ENCODE data around the gene OSBP2.
A peak's percentile ranks its signal among the peaks of the same experiment; 100 is the strongest.

Gene OSBP2

DNA sequence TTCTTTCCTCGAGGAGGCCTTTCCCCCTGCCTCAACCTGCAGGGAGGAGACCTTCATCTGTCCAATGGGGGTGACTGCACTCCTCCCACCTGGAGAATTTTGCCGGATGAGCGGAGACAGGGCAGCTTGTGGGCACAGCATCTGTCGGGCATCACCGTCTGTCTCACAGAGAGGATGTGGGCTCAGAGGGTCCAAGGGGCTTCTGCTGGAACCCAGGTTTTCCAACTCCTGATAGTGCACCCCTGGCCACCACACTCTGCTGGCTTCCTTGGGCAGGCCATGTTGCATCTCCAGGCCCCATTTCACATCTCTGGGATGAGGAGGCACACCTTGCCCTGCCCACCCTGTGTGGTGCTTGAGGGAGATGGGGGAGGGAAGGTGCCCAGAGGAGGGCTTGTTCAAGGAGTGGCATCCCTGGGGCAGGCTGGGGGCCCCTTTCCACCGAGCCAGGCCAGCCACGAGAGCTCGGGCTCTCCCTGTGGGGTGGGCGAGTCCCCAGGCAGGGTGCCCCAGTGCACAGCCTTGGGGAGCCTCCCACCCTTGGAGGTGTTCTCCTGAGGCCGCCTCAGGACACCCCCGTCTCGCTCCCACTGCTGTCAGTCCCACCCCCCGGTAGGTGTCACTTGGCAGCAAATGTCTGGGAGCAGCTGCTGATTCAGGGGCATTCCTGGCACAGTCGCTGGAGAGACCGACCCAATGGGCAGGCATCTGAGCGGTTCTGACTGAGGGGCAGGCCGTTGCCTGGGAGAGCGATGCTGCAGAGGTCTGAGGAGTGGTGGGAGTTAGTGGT, 189.7 kb downstream of the OSBP2 start:
- no peak for FAIRE-seq

DNA sequence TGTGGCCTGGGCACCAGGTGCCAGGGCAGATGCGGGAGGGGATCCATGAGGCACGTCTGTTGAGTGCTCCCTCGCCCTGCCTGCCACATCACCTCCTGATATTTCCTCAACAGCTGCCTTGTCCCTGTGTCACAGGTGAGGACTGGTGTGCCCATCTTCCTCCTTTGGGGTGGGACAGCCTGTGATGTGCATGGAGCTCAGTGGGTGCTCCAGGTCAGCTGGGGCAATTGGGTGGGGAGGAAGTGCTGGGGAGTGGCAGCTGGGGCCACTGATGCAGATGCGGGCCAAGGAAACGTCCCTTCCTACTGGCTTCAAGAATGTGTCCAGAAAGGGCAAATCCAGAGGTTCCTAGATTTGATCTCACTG, 190.3 kb downstream of the OSBP2 start:
- no peak for FAIRE-seq

DNA sequence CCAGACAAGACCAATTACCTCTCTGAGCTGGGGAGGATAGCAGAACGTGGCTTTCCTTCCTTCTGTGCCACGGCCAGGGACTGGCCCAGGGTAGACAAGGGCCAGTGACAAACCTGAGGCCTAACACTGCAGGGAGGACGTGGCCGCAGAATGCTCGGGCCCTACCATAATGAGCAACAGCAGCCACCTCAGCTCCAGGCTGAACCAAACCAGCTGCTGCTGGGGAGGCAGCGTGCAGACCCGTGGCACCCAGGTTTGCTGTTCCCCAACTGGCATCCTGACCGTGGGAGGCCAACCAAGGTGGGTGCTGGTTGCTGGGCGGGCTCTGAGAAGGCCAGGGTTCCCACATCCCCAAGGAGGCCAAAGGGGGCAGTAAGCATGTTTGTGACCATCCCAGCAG, 190.9 kb downstream of the OSBP2 start:
- FAIRE-seq, result no peak

DNA sequence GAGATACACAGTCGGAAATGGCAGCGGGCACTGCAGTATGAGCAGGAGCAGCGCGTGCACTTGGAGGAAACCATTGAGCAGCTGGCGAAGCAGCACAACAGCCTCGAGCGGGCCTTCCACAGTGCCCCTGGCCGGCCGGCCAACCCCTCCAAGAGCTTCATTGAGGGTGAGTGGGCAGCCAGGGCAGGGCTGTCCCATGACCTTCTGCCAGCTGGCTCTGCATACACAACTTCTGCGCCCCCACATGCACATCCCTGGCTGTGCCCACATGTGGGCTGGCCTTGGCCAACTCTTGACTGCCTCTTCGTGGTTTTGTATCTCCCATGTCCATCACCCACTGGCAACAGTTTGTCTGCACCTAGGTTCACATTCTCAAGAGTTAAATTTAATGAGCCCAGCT, 192.8 kb downstream of the OSBP2 start:
- FAIRE-seq, result no peak

DNA sequence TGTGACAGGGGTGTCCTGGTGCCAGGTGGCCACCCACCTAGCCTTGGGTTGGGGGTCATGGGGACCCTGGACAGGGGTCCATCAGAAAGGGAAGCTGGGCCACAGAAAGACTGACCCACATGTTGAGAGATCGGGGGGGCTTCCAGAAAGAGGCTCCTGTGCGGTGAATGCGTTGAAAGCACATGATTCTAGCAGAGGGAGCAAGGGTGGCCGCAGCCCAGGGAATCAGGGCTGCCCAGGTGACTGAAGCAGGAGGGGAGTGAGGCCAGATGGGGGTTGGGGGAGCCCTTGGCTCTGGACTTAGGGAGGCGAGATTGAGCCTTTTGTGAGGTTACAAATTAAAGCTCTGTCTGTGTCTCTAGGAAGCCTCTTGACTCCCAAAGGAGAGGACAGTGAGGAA, 193.2 kb downstream of the OSBP2 start:
- FAIRE-seq, result no peak

DNA sequence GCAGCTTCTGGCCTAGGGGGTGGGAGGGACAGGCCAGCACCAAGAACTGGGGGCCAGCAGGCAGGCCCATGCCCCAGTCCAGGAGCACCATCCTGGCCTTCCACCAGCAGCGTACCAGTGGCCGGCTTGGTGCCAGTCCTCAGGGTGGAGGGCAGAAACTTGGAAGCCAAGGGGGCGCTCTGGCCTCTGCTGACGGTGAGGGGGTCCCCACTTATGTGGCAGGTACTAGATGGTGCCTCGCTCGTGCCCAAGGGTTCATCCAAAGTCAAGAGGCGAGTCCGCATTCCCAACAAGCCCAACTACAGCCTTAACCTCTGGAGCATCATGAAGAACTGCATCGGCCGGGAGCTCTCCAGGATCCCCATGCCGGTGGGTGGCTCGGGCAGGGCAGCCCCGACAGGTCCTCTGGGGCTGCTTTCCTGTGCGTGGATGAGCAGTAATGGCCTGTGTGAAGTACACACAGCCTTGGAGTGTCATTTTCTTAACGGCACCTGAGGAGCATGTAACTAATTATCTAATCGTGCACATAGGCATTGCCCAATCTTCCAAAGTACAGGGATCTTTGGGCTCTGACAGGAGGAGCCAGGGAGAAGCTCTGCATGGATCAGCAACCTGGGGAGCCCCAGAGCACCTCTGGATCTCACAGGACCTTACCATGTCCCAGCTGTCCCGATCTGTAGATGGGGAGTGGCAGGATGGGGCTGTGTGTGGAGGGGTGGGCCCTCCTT, 194.8 kb downstream of the OSBP2 start:
- no peak for FAIRE-seq

DNA sequence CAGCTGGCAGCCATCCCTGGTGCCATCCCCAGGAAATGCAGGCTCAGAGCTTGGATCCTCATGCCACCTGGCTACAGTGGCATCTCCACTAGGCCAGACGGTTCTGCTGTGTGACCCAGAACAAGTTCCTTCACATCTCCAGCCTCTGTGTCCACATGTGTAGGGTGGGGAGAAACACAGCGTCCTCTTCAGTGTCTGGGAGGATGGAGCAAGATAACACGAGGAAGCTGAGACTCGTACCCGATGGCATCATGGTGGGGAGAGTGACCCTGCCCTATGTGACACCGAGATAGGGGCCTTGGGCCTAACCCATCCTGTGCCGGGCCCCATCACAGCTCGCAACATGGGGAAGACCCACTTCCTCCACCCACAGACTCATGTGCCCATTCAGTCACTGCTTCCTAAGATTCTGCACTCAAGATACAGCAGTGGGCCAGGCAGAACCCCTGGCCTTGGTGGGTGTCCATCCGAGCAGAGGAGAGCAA, 195.4 kb downstream of the OSBP2 start:
- FAIRE-seq, result no peak

DNA sequence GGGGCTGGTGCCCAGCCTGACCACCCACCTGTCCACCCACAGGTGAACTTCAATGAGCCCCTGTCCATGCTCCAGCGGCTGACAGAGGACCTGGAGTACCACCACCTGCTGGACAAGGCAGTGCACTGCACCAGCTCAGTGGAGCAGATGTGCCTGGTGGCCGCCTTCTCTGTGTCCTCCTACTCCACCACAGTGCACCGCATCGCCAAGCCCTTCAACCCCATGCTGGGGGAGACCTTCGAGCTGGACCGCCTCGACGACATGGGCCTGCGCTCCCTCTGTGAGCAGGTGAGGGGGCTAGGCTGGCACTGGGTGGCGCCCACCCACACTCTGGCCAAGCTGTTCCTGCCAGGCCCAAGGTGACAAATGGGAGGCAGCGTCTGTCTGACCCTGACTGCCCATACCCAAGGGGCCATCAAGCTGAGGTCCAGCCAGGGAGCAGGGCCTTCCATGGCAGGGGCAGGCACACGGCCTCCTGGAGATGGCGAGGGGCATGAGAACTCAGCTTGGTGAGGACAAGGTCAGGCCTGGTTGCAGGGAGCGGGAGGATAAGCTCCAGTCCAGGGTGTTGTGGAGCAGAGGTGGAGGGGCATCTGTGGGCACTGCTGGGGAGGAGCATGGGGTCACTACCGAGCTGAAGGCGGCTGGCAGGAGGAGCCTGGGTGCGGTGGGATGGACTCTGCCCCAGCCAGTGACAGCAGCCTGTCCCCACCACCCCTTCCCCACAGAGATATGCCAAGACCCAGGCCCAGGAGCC, 196.2 kb downstream of the OSBP2 start:
- FAIRE-seq, result no peak

DNA sequence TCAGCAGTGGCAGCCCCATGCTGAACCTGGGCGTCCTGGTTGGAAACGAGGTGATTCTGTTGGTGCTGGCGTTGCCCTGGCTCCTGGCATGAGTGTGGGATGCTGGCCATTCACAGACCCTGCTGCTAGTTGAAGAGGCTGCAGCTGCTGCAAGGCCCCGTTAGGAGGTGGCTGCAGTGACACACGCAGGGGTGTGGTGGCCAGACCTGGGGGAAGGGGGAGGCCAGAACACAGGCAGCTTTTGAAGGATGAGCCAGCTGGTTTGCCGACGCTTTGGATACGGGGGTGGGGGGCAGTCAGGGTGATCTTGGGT, 196.7 kb downstream of the OSBP2 start:
- no peak for FAIRE-seq

DNA sequence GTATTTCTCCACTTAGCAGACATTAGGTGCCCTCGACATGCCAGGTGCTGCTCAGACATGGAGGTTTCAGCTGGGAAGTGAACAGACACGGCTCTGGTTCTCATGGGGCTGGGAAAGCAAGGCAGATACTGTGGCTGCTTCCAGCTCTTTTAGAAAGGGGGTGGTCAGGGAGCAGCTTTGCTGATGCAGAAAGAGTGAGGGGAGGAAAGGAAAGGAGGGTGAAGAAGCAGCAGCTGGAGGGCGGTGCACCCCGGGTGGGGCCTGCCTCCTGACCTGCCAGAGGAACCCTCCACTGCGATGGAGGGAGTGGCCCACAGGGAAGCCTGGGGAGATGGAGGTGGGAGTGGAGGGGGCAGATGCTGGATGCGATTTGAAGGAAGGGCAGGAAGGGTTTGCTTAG, 197.1 kb downstream of the OSBP2 start:
- FAIRE-seq, result no peak

DNA sequence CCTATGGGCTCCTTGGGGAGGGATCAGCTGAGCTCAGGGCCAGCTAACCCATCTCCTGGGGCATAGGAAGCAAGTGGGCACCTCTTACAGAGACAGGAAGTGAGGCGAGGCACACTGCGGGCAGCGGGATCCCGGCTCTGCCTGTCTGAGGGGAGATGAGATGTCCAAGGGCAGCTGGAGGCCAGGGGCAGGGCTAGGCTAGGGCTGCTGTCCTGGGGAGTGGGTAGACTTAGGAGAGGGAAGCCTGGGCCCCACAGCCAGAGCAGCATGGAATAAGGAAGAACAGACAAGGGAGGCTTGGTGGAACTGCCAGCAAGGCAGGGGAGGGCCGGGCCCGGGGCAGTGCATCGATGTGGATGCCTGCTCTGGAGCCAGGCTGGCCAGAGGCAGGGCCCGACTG, 197.6 kb downstream of the OSBP2 start:
- FAIRE-seq, result no peak

DNA sequence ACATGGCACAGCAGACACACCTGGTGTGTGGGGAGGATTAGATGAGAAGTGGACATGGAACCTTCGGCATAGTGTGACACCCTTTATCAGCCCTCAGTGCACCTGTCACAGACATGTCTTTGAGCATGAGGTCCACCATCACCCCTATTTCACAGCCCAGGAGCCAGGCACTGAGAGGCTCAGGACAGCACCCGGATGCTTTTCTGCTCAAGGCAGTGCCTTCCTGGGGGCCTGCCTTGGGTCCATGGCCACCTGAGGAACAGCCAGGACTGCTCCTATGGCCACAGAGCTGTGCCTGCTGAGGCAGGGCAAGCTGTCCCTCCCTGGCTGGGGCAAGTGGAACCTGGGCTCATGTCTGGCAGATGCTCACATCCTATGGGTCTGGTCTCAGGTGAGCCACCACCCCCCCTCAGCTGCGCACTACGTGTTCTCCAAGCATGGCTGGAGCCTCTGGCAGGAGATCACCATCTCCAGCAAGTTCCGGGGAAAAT, 198.1 kb downstream of the OSBP2 start:
- FAIRE-seq, result no peak

DNA sequence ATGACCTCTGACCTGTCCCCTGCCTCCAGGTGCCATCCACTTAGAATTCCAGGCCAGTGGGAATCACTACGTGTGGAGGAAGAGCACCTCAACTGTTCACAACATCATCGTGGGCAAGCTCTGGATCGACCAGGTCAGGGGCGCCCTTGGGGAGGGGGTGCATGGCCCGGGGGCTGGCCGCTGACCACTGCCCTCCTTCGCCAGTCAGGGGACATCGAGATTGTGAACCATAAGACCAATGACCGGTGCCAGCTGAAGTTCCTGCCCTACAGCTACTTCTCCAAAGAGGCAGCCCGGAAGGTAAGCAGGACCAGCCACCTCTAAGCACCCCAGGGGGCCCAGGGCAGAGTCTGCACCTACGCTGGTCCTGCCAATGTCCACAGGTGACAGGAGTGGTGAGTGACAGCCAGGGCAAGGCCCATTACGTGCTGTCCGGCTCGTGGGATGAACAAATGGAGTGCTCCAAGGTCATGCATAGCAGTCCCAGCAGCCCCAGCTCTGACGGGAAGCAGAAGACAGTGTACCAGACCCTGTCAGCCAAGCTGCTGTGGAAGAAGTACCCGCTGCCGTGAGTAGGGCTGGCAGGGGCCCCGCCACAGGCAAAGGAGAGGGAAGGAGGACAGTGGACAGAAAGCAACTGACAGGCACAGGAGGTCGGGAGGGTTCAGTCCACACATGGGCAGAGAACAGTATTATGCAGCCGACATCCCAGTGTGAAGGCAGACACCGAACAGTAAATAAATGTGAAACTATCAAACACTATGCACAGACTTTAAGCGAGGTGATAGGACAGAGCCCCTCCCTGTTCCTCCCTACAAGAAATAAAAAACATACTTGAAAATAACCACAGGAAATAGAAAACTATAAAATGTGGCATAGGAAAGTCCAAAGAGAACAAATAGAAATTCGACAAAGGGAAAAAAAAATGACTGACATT, 199.0 kb downstream of the OSBP2 start:
- no peak for FAIRE-seq

DNA sequence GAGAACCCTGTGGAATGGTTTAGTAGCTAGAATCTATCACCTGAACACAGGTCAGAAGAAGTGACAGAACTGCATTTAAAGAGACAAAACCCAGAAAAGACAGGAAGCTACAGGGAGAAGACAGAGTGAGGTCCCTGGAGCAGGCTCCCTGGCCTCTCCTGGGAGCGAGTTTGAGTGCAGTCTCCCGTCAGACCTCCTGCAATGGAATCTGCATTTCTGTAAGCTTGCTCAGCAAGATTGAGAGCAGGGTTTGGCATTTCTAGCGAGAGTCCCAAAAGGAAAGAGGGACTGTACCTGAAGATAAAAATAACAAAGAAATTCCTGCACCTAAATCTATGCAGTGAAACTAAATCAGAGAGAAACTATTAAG, 199.7 kb downstream of the OSBP2 start:
- FAIRE-seq, result no peak

DNA sequence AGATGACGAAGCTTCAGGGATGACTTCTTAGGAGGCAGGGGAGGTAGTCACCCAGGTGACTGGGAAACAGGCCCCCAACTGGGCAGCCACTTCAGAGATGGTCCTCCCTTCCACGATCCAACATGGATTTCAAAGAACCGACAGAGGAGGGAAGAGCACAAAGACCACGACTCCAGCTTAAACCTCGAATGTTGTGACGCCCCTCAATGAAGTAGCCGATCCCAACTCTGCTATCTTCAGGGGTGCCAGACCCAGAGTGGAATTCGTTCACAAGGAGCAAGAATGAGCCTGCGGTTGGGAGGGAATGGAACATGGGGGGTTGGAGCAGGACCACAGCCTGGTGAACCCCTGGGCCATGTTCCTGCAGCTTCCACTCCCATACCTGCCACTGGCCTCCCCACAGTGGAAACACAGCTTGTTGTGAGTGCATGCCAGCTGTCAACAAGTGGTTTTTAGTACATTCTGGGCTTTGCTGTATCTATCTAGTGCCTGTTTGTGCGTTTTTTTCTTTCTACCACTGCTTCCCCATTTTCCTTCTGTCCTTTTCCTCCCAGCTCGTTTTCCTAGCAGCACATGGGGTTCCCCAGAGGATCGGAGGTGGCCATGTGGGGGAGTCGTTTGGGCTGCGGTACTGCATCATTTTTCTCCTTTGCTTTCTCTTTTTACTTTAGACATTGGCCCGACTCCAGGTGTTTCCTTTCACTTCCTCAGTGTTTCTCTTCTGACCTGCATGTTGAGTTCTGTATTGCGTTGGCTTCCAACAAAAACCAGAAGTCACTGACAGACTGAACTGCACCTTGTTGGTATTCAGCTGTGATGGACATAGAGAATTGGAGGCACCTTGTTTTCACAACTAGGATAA, 208.1 kb downstream of the OSBP2 start:
- no peak for FAIRE-seq

DNA sequence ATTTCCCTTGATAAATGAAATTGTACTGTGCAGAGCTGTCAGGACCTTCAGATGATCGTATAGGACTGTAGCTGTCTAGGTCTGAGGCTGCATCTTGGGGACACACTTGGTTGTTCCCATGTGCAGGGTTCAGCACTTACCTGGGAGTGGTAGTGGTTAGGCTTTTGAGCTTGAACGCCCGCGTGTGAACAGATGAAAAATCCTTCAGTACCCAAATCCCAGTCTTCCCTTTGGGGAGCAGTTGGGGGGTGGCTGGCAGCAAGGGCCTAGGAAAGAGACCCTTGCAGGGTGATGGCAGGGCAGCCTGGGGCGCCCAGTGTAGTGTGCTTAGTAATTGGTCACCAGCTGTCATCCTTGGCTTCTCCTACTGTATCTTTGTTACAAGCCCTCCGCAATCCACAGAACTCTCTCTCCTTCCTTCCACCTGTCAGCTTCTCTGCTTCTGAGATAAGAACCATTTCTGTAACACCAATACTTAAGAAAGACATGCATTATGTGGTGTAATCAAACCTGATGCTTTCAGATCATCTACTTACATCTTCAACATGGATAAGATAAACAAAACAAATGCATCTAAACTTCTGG, 209.3 kb downstream of the OSBP2 start:
- peak; percentile 38 for FAIRE-seq

DNA sequence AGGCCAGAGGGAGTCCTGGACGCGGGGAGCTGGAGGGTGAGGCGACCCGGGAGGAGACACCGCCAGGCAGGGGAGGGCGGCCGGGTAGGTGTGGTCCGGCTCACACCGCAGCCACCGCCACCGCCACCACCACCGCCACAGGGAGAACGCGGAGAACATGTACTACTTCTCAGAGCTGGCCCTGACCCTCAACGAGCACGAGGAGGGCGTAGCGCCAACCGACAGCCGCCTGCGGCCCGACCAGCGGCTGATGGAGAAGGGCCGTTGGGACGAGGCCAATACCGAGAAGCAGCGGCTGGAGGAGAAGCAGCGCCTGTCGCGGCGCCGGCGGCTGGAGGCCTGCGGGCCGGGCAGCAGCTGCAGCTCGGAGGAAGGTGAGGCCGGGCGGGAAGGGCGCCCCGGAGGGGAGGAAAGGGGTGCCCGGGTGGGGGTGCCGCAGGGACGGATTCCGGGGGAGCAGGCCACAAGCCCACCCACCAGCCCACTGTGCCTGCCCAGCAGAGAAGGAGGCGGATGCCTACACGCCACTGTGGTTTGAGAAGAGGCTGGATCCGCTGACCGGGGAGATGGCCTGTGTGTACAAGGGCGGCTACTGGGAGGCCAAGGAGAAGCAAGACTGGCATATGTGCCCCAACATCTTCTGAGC, 211.1 kb downstream of the OSBP2 start:
- no peak for FAIRE-seq

DNA sequence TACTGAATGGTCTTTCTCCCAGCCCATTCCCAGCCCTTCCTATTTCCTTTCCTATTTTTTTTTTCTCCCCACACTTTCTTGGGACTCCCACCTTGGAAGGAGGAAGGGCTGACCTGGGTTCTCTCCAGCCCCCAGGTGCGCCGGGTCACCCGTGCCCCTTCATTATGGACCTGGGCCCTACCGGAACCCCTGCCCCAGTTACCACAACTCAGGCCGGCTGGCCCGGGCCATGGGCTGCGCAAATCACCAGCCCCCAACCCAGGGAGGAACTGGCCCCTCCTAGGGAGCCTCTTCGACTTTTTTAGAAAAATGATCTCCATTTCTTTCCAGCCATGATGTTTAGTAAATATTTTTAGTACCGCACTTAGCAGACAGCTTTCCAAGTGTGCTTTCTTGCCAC, 211.7 kb downstream of the OSBP2 start:
- FAIRE-seq, result no peak

DNA sequence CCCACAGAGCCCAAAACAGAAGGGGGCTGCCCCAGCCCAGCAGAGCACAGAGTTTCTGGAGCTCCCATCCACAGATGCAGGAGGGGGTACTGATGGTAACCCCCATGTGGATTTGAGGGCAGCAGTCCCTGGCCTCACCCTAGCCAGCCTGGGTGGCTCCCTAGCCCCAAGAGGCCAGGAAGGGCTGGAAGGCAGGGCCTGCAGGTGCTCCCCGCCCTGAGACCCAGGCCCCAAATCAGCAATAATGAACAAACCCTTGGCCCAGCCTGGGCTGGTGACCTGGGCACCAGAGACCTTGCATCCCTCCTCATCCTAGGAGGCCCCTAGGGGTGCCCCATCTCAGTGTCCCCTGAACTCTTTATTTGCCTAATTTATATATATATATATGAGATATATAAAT, 212.3 kb downstream of the OSBP2 start:
- FAIRE-seq, result no peak

DNA sequence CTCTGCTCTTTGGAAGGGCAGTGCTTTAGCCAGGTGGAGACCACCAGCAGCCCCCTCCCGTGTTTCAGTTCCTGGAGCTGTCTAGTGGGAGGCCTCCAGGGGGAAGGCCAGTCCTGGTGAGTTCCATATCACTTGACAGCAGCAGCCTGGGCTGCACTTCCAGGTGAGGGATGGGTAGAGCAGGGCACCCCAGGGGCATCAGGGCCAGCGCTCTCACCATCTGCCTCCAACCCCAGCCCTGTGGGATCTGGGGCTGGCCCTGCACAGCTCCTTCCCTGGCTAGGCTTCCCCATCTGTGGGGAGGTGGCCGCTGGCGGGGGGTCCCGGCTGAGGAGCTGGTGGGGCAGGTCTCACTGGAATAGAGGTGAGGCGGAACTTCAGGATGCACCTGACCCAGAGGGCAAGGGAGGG, 213.4 kb downstream of the OSBP2 start:
- FAIRE-seq, result no peak

DNA sequence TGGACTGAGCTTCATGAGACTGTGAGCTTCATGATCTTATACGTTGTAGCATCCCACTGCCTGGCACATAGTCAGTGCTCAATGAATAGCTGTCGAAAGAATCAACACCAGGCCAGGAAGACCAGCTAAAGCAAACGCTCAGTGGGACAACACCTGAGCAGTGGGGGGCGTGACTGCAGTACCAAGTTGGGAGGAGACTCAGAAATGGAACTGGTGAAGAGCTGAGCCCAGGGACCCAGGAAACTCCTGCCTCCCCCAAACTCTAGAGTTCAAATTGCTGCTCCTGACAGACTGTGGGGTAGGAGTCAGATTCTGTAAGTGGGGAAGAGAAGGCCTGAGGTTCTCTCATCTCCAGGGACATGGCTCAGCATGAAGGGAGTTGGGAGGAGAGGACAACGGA, 214.6 kb downstream of the OSBP2 start:
- no peak for FAIRE-seq

All from colon (tissue), 2 donors.